ENCODE data around the gene SAMD11.

DNA sequence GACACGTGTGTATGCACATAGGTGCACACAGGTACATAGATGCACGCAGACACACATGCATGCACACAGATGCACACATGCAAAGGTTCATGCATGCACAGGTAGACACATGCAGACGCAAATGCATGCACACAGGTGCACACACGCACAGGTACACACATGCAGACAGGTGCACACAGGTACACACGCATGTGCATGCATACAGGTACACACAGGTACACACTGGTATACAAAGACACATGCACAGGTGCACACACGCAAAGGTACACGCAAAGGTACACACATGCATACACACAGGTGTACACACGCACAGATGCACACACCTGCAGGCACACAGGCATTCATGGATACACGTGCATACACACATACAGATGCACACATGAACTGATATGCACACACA is 26.5 kb downstream of the SAMD11 start:
- TF ChIP-seq MXI1 (IDR thresholded peaks at IDR 0.05; ENCODE audit: low read depth, low read length) (no peak), SIN3A (IDR thresholded peaks at IDR 0.05; ENCODE audit: borderline replicate concordance, low read depth, low read length) (no peak), TEAD4 (IDR thresholded peaks at IDR 0.05; ENCODE audit: borderline replicate concordance, insufficient read depth) (no peak)
- TF ChIP-seq, protein P1, sequence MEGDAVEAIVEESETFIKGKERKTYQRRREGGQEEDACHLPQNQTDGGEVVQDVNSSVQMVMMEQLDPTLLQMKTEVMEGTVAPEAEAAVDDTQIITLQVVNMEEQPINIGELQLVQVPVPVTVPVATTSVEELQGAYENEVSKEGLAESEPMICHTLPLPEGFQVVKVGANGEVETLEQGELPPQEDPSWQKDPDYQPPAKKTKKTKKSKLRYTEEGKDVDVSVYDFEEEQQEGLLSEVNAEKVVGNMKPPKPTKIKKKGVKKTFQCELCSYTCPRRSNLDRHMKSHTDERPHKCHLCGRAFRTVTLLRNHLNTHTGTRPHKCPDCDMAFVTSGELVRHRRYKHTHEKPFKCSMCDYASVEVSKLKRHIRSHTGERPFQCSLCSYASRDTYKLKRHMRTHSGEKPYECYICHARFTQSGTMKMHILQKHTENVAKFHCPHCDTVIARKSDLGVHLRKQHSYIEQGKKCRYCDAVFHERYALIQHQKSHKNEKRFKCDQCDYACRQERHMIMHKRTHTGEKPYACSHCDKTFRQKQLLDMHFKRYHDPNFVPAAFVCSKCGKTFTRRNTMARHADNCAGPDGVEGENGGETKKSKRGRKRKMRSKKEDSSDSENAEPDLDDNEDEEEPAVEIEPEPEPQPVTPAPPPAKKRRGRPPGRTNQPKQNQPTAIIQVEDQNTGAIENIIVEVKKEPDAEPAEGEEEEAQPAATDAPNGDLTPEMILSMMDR (IDR thresholded peaks at IDR 0.05) = no peak
